Measurements from ENCODE around the gene POLR2M.
A peak's percentile ranks its signal among the peaks of the same experiment; 100 is the strongest.

Gene POLR2M

DNA sequence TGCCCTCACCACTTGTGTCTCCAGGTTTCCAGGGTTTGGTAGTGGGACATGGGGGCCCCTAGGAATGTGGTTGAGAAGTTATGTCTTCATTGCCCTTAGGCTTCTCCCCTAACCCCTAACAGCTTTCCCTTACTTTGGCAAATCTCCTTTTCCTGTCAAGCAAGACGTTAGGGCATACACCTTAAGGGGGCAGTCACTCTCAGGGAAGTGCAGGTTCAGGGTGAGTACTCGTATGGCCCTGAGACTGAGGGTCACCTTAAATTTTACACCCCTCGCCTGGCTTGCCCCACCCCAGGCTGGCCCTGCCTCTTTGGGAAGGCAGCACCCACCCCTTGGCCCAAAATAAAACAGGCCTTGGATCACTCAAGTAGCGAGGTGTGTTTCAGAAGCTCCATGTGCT is 33.5 kb downstream of the POLR2M start:
- DNase-seq (ENCODE audit: low spot score) = no peak

GRCh38 chr15:57741089-57741488 is 34.6 kb downstream of the POLR2M start:
- no peak for DNase-seq (ENCODE audit: low spot score)

GRCh38 chr15:57743424-57743823 is 36.9 kb downstream of the POLR2M start:
- peak; percentile 24 for DNase-seq (ENCODE audit: low spot score)

DNA sequence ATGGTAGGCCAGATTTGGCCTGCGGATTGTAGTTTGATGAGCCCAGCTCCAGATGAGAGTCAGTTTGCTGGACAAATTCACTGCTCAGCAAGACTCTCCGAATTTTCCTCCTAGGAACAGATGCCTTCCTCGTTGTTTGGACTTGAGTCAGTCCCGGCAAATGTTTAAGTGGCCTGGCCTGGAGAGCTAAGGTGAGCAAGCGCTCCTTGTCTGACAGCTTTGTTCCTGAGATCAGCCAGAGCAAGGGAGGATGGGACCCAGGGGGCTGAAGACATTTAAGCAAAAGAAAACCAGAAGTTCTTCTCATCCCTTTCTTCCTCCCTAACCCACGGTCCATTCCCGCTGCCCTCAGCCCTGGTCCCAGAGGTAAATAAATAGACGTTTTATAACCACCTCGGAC is 40.3 kb downstream of the POLR2M start:
- DNase-seq (ENCODE audit: low spot score) = no peak

DNA sequence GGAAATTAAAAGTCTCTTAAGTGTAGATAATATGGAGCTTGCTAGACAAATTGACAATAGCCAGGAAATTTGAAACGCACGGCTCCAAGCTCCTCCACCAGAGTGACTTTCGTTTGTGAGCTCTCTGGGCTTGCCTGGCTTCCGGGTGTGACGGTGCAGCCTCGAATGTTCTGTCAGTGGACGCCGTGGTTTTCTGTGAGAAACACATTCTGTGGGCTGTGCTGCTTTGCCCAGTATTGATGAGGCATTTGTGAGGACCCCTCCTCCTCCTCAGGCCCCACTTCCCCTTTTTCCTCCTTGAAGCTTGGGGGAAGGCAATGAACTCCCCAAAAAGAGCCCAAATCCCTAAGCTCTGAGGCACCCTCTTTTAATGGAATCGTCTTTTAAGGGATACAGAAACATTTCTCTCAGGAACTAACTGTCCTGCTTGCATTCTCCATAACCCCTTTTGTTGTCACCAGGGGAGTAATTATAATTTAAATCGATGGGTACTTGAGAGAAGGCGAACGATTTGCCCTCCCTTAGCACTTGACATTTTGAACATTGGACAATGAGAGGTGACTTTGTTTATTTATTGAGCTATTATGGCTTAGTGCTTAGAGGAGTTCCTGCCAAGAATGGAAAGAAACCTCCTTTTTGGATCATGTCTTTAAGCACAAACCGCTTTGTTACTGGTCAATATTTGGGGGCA is 40.8 kb downstream of the POLR2M start:
- DNase-seq (ENCODE audit: low spot score) = no peak

DNA sequence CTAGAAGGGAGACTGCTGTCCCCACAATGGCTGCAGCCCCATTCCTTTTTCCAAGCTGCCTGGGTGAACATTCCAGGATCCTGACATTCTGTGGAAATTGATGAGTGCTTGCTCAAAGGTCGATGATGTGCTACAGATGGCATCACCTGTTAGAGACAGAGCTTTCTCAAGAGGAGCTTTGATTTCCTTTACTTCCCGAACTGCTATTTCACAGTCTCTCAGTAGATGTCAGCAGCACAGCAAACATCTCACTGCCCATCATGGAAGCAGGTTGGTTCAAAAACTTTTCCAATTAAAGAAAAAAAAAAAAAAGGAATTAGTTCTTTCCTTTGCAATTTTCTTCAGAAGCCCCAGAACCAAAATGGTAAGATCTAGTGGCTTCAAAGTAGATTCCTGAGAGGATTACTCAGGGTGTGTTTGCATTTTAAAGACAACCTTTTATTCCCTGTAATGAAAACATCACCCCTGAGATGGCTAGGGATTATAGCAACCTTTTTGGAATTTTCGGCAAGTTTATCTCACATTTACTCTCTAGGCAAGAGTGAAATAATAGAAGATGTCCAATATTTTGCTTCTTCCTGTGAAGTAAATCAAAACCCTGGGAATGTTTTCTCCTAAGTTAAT is 44.8 kb downstream of the POLR2M start:
- DNase-seq (ENCODE audit: low spot score) = peak; percentile 23

GRCh38 chr15:57752436-57752835 is 45.9 kb downstream of the POLR2M start:
- DNase-seq (ENCODE audit: low spot score) = no peak

DNA sequence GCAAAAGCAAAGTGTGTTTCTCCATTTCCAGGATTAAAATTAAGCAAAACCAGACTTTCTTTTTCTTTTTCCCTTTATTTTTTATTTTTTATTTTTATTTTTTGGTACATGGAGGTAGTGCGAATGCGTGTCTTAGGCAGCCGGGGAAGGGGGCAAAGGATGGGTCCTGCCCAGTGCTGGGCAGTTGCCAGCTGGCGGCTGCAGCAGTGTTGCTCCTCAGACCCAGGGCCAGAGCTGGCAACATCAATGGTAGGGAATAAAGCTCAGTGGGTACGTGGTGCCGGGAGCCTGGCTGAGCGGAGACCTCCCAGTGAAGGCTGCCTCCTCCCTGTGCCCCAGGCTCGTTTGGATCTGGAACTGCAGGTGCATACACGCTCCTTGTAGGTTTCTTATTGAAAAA is 46.3 kb downstream of the POLR2M start:
- no peak for DNase-seq (ENCODE audit: low spot score)

GRCh38 chr15:57756466-57756865 is 50.0 kb downstream of the POLR2M start:
- DNase-seq (ENCODE audit: low spot score) = no peak

- no peak for DNase-seq (ENCODE audit: low spot score)
Measured at GRCh38 chr15:57758560-57758959, 52.0 kb downstream of the POLR2M start.

DNA sequence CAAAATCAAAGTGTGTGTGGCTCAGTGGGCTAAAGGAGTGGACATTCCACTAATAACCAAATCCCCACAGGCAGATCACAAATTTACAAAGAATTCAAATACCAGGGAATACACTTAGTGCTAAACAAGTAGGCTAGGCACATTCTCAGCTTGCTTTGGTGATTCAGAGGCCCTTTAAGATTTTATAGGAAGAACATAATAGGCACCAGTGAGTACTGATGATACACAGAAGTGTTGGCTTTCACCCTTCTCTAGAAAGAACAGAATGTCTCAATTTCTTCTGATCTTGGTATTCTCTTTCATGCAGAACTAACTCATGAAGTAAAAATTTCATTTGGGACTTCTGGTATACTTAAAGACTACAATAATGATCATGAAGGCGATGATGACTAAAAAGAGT is 55.0 kb downstream of the POLR2M start:
- no peak for DNase-seq (ENCODE audit: low spot score)

GRCh38 chr15:57762302-57762701 is 55.8 kb downstream of the POLR2M start:
- peak; percentile 19 for DNase-seq (ENCODE audit: low spot score)

GRCh38 chr15:57763176-57763964 is 56.9 kb downstream of the POLR2M start:
- no peak for DNase-seq (ENCODE audit: low spot score)

Measured in NAMALWA (cell line).